Glutamatergic neuron (in vitro differentiated cells): ENCODE results near the gene ALOX12B. TPM values are rescaled to one million over a fixed set of nuclear protein-coding genes. Genes with fewer than 3 reads are reported as not detected.

Source experiments
- DNase-seq: peaks from one replicate; pipeline ENCODE4 v3.0.0; 2022
- H3K27ac Mint-ChIP-seq: one replicate; pipeline ENCODE4 v1.8.0; 2020; ENCODE audit warnings: mild to moderate bottlenecking, mixed read lengths, inconsistent platforms; ENCODE audit not compliant: unreplicated experiment
- H3K27me3 Mint-ChIP-seq: one replicate; pipeline ENCODE4 v1.8.0; 2020; ENCODE audit warnings: mild to moderate bottlenecking, moderate library complexity, mixed read lengths, inconsistent platforms; ENCODE audit not compliant: unreplicated experiment
- H3K36me3 Mint-ChIP-seq: one replicate; pipeline ENCODE4 v1.8.0; 2020; ENCODE audit warnings: mild to moderate bottlenecking, mixed read lengths, inconsistent platforms; ENCODE audit not compliant: unreplicated experiment
- H3K4me1 Mint-ChIP-seq: one replicate; pipeline ENCODE4 v1.8.0; 2020; ENCODE audit warnings: mild to moderate bottlenecking, low read depth, mixed read lengths, inconsistent platforms; ENCODE audit not compliant: unreplicated experiment
- H3K4me3 Mint-ChIP-seq: one replicate; pipeline ENCODE4 v1.8.0; 2020; ENCODE audit warnings: mild to moderate bottlenecking, mixed read lengths, inconsistent platforms; ENCODE audit not compliant: unreplicated experiment
- H3K9me3 Mint-ChIP-seq: one replicate; pipeline ENCODE4 v1.8.0; 2020; ENCODE audit warnings: mild to moderate bottlenecking, moderate library complexity, mixed read lengths, inconsistent platforms; ENCODE audit not compliant: unreplicated experiment
- total RNA-seq: library from RNA; stranded (reverse); fragmentation: NEBNext Ultra II Directional; extraction: Animal tissue kit (Norgen Biotek cat#: 25700); gene quantifications from one replicate; pipeline ENCODE4 v1.2.1, GENCODE V29; 2021; ENCODE audit not compliant: unreplicated experiment
- TF ChIP-seq, protein P1 (sequence below): fragments of 200-600 bp; sonication (generic); IDR thresholded peaks from one replicate; pipeline ENCODE4 v1.5.0; 2021; ENCODE audit not compliant: partially characterized antibody, unreplicated experiment

The ALOX12B gene
- total RNA-seq, 1 donor from 2014 or later: not detected

DNA sequence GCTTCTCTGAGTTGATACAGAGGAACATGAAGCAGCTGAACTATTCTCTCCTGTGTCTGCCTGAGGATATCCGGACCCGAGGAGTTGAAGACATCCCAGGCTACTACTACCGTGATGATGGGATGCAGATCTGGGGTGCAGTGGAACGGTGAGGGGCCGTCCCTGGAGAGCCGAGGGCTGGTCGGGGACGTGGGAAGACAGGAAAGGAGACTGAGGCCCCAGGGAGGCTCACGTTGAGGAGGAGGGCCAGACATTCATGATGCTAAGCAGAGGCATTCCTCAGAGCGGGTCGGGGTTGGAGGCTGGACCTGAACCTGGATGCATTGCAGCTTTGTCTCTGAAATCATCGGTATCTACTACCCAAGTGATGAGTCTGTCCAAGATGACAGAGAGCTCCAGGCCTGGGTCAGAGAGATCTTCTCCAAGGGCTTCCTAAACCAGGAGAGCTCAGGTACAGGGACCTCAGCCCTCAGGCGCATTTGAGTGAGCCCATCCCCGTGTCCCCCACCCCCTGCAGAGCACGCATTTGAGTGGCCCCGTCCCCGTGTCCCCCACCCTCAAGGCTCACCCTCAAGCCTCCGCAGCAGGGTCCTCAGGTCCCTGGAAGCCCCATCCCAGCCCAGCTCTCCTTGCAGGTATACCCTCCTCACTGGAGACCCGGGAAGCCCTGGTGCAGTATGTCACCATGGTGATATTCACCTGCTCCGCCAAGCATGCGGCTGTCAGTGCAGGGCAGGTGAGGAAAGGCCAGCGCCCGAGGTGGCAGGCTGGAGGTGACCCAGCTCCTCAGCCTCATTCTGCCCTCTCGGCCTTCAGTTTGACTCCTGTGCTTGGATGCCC lies 40.4 kb downstream of the ALOX12B start:
- Mint-ChIP-seq H3K4me1 (no peaks in the 10 kb centered on the region), H3K9me3 (peaks cover 4% of the 10 kb centered on the region), H3K4me3 (no peak overlapping the region), H3K27ac (no peak overlapping the region), H3K27me3 (peaks cover 11% of the 10 kb centered on the region), H3K36me3 (no peaks in the 10 kb centered on the region)
- TF ChIP-seq, protein P1, sequence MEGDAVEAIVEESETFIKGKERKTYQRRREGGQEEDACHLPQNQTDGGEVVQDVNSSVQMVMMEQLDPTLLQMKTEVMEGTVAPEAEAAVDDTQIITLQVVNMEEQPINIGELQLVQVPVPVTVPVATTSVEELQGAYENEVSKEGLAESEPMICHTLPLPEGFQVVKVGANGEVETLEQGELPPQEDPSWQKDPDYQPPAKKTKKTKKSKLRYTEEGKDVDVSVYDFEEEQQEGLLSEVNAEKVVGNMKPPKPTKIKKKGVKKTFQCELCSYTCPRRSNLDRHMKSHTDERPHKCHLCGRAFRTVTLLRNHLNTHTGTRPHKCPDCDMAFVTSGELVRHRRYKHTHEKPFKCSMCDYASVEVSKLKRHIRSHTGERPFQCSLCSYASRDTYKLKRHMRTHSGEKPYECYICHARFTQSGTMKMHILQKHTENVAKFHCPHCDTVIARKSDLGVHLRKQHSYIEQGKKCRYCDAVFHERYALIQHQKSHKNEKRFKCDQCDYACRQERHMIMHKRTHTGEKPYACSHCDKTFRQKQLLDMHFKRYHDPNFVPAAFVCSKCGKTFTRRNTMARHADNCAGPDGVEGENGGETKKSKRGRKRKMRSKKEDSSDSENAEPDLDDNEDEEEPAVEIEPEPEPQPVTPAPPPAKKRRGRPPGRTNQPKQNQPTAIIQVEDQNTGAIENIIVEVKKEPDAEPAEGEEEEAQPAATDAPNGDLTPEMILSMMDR: no peak
- DNase-seq: no peak

DNA sequence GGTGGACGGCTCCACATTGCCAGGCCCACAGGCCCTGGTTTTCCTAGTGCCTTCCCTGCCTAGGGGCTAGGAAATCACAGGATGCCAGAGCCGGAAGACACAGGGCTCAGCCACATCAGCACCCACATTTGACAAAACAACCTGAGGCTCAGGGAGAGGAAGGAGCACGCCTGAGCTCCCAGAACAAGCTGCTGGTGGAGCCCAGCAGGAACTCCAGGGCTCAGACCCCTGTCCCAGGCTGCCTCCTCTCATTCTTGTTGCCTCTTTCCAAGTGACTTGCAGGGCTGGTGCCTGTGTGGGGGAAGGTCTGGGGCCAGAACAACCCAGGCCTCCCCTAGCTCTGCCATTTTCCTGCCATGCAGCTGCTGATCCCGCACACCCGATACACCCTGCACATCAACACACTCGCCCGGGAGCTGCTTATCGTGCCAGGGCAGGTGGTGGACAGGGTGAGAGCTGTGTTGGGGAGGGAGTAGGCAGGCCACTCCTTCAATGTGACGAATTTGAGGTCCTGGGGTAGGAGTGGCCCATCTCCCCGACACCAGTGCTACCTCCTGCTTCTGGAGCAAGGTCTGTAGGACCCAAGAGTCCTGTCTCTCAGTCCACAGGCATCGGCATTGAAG lies 41.1 kb downstream of the ALOX12B start:
- peaks cover 11% of the 10 kb centered on the region for H3K27me3 Mint-ChIP-seq
- no peak overlapping the region for H3K27ac Mint-ChIP-seq
- H3K9me3 Mint-ChIP-seq: peaks cover 1% of the 10 kb centered on the region
- no peaks in the 10 kb centered on the region for H3K4me1 Mint-ChIP-seq
- H3K36me3 Mint-ChIP-seq: no peaks in the 10 kb centered on the region
- no peak overlapping the region for H3K4me3 Mint-ChIP-seq
- TF ChIP-seq, protein P1: no peak
- no peak for DNase-seq

DNA sequence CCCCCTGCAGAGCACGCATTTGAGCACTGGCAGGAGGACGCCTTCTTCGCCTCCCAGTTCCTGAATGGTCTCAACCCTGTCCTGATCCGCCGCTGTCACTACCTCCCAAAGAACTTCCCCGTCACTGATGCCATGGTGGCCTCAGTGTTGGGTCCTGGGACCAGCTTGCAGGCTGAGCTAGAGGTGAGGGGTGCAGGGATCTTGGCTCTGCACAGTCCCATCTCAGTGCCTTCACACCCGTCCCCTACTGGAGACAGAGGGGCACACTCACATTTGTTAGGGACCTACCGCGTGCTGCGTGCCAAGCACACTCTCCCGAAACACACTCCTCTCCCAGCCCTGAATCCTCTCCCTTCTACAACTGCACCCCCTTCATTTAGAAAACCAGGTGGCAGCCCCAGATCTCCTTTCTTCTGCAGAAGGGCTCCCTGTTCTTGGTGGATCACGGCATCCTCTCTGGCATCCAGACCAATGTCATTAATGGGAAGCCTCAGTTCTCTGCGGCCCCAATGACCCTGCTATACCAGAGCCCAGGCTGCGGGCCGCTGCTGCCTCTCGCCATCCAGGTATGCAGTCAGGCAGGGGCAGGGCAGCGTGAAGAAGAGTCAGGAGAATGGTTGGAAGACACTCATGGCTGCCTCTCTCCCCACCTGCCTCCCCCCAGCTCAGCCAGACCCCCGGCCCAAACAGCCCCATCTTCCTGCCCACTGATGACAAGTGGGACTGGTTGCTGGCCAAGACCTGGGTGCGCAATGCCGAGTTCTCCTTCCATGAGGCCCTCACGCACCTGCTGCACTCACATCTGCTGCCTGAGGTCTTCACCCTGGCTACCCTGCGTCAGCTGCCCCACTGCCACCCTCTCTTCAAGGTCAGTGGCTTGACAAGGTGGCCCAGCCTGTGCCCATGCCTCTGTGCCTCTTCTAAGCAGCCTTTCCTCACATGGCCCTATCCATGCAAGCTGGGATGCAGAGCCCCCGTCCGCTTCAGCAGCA lies 42.4 kb downstream of the ALOX12B start:
- DNase-seq: no peak
- Mint-ChIP-seq H3K36me3 (no peaks in the 10 kb centered on the region), H3K27ac (no peak overlapping the region), H3K27me3 (peaks cover 11% of the 10 kb centered on the region), H3K4me3 (no peak overlapping the region), H3K9me3 (no peaks in the 10 kb centered on the region), H3K4me1 (no peaks in the 10 kb centered on the region)
- TF ChIP-seq, protein P1: no peak

DNA sequence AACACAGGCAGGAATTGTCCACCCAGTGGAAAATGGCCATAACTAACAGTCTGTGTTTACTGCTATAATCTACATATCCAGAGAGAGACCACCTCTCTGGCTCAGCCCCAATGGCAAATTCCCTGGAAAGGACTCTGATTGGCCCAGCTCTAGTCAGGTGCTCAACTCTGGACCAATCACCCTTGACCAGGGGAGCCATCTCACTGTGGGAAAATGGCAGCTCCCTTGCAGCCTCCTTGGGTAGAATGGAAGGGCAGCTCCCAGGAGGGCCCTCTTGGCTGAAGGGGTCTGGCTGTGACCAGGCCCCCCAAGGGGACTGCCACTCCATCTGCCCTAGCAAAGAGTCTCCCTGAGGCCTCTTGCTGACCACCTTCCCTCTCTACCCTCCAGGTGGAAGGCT lies 45.5 kb downstream of the ALOX12B start:
- Mint-ChIP-seq H3K4me1 (no peaks in the 10 kb centered on the region), H3K27ac (no peak overlapping the region), H3K36me3 (no peaks in the 10 kb centered on the region), H3K27me3 (peaks cover 20% of the 10 kb centered on the region), H3K9me3 (no peaks in the 10 kb centered on the region), H3K4me3 (no peak overlapping the region)
- DNase-seq: no peak
- TF ChIP-seq, protein P1: no peak
